HG02943 (cell line): ENCODE results near the gene CNIH2.
"Not testable (repeated sequence)": the region's sequence is repeated elsewhere in the genome, so short reads cannot be mapped to it uniquely, and the experiment has no call there.

Source experiments
- ATAC-seq: cut with Tn5 transposase; IDR thresholded peaks from one replicate; pipeline ENCODE4 v1.9.1; 2021; ENCODE audit warnings: mild to moderate bottlenecking, low read depth, moderate library complexity; ENCODE audit not compliant: unreplicated experiment

The CNIH2 gene

DNA sequence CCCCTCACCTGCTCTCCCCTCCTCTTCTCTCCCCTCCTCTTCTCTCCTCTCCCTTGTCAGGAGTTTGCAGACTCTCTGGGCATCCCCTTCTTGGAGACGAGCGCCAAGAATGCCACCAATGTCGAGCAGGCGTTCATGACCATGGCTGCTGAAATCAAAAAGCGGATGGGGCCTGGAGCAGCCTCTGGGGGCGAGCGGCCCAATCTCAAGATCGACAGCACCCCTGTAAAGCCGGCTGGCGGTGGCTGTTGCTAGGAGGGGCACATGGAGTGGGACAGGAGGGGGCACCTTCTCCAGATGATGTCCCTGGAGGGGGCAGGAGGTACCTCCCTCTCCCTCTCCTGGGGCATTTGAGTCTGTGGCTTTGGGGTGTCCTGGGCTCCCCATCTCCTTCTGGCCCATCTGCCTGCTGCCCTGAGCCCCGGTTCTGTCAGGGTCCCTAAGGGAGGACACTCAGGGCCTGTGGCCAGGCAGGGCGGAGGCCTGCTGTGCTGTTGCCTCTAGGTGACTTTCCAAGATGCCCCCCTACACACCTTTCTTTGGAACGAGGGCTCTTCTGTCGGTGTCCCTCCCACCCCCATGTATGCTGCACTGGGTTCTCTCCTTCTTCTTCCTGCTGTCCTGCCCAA lies 1.9 kb upstream of the CNIH2 start:
- ATAC-seq, result no peak

DNA sequence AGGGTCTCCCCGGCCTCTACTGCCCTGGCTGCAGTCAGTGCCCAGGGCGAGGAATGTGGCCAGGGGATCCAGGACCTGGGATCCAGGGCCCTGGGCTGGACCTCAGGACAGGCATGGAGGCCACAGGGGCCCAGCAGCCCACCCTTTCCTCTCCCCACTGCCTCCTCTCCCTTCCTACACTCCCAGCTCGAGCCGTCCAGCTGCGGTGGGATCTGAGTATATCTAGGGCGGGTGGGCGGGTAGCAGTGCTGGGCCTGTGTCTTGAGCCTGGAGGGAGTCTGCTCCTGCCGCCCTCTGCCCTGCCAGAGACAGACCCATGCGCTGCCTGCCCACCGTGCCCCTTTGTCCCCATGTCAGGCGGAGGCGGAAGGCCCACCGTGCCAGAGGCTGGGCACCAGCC lies 1.4 kb upstream of the CNIH2 start:
- ATAC-seq, result not testable (repeated sequence)

DNA sequence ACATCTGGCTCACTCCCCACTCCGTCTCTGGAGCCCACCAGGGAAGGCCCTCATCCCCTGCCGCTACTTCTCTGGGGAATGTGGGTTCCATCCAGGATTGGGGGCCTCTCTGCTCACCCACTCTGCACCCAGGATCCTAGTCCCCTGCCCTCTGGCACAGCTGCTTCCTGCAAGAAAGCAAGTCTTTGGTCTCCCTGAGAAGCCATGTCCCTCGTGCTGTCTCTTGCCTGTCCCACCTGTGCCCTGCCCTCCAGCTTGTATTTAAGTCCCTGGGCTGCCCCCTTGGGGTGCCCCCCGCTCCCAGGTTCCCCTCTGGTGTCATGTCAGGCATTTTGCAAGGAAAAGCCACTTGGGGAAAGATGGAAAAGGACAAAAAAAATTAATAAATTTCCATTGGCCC lies 911 bp upstream of the CNIH2 start:
- ATAC-seq, result not testable (repeated sequence)

DNA sequence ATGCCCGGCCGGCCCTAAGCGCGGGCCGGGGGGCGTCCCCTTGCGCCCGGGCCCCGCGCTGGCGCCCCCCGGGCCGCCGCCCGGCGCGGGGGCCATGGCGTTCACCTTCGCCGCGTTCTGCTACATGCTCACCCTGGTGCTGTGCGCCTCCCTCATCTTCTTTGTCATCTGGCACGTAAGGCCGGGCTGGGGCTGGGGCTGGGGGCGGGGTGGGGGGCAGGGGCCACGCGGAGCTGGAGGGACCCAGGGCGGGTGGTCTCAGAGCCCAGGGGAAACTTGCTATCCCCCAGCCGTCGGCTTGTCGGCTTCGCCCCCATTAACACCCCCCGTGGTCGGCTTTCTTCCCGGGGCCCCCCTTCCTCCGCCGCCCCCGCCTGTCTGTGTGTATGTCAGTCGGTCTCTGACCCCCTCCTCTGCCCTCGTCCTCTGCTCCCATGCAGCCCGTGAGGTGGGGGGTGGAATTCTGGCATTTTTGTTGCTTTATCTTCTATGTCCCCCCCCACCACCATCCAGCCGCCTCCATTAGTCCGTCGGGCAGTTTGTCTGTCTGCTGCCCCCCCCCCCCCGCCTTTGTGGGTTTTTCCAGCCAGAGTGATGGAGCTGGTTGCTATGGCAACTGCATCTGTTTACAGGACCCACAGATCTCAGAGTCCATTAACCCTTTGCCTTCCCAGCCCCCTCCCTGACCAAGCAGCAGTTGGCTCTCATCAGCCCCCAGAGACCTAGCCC lies 552 bp downstream of the CNIH2 start:
- no peak for ATAC-seq

DNA sequence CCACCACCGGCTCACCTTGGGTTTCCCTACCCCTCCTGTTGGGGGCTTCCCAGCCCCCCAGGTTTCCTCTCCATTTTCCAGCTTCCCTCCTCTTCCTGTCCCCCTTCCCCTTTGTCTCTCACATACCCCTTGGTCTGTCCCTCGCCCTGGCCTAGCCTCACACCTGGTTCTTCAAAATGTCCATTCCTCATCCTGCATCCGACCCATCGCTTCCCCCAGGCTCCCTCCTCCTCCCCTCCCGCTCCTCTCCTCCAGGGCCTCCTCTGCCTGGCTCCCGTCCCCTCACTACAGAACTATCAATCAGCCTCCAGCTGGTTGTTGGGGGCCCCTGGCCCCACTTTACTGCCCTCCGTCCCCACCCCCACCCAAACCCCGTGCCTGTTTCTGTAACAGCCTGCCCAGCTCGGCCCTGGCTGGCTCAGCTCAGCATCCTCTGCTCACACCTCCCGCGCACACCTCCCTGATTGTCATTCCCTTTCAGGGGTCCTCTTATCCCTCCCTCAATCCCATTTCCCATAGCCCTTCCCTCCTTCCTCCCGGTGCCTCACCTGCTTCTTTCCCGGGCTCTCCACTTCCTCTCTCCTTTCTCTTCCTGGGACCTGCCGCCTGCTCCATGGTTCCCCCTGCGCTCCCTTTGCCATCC lies 1.2 kb downstream of the CNIH2 start:
- ATAC-seq, result no peak

DNA sequence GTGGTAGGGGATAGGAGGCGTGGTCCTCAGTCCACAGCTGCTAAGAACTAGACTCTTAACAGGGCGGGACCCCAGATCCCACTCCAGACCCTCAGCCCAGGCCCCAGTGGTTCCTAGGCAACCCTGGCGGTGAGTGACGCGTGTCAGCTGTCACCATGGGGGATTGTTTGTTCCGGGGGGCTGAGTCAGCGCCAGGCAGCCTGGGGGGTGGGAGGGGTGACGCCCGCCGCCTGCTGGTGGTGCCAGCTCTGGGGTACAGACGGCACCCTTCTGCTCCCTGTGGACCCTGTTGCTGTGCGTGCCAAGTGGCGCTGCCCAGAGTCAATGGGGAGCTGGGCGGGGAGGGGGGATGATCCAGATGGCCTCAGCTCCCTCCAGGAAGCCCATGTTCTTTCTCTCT lies 2.5 kb downstream of the CNIH2 start:
- no peak for ATAC-seq

DNA sequence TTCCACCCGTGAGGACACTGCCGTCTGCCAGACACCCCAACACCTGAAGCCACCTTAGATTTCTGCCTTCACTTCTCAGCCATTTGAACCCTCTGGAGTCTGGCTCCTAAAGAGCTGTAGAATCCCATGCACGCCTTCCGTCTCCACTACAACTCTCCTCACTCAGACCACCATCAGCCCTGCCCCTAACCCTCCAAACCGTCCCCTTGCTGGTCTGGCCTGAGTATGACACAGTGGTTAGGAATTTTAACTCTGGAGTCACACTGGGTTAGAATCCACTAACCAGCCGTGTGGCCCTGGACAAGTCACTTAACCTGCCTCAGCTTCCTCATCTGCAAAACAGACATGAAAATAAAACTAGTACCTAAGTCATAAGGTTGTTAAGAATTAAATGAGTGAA lies 3.0 kb downstream of the CNIH2 start:
- no peak for ATAC-seq

DNA sequence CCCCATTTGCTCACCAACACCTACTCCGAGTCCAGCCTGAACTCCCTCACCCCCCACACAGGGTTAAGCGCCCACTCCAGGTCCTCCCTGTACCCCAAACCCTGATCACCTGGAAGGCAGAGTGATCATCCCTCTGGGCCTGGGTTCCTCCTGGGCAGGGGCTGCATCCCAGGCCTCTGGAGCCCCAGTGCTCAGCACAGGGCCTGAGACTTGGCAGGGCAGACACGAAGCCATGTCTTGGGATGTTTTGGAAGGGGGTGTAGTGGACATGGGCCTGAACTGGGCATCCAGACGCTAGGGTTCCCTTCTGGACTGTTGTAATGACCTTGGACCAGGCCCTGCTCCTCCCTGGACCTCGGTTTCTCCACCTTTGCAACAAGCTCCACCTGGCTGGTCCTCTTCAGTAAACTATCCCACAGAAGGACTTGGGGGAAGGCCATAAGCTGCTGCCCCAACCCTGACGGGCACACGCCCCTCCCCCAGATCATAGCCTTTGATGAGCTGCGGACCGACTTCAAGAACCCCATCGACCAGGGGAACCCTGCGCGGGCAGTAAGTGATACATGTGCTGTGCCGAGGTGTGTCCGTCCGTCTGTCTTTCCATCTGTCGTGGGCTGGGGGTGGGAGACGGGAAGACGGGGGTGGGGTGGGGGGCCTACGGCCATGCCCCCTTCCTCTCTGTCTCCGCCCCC lies 3.9 kb downstream of the CNIH2 start:
- no peak for ATAC-seq

DNA sequence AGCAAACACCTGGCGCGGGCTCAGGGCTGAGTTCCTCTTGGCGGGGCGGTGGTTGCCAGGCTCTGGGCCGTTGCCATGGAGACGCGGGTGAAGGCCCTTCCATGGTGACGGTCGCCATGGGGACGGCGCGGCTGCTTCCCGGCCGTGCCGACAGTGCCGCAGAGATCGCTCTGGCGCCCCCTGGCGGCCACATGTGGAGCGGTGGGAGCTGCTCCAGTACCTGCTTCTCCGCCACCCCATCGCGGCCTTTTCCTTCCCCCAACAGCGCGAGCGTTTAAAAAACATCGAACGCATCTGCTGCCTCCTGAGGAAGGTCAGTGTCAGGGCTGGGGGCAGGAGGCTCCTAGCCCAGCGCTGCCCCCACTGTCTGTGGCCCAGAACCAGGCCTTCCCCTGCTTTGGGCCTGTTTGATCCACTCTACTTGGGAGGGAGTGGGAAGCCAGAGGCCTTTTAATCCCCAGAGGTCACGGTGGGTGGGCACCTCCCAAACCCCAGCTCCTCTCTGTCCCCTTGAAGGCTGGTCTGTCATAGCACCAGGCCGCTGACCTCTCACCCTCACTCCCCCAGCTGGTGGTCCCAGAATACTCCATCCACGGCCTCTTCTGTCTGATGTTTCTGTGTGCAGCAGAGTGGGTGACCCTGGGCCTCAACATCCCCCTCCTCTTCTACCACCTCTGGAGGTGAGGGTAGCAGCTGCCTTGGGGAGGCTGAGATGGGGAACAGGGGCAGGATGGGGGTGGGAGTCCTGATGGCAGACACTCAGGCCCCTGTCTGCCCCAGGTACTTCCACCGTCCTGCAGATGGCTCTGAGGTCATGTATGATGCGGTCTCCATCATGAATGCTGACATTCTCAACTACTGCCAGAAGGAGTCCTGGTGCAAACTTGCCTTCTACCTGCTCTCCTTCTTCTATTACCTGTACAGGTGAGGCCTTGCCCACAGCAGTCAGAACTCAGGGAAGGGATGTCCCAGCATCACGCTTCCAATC lies 4.8 kb downstream of the CNIH2 start:
- peak; percentile 74 for ATAC-seq

DNA sequence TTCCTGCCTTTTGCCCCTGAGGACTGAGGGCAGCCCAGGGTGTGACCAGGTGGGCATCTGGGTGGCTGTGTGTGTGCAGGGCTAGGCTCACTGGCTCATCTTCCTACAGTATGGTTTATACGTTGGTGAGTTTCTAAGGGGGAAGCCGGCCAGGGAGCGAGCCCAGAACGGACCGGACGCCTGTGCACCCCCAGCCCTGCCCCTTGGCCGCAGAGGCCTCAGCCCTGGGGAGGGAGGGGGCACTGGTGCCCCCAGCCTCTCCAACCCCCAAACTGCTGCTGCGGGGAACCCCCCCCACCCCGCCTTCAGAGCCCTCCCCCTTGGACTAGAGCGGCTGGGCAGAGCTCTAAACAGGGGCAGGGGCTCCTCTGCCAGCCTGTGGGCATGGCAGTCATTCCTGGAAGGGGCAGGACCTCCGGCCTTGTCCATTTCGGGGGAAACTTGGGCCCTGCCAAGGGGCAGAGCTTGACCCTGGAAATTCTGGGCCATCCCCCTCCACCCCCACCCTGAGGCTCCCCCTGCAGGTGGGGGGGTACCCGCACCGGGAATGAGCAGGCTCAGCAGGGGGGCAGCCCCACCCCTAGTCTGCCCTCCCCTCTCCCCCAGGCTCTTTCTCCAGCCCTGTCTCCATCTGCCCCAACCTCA lies 5.6 kb downstream of the CNIH2 start:
- no peak for ATAC-seq

DNA sequence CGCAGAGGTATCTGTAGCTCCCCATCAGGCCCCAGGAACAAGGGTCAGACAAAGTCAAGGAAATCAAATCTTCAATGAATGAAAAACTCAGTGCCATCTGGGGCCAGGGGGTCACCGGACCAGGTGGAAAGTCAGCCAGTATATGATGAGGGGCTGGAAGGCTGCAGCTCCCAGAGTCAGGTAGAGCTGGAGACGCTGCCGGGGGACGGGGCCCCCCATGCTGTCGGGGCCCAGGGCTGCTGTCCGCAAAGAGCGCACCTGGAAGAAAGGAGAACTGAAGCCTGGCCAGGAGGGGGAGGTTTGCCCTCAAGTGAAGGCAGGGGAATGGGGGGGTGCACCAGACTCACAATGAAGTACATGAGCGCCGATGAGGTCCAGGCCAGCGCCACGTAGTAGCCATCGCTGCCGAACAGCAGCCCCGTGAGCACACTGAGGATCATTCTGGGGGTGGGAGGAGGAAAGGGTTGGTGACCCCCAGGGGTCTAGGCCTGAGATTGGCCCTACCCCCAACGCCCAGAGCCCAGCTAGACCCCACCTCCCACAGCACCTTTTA lies 6.6 kb downstream of the CNIH2 start:
- ATAC-seq, result no peak

DNA sequence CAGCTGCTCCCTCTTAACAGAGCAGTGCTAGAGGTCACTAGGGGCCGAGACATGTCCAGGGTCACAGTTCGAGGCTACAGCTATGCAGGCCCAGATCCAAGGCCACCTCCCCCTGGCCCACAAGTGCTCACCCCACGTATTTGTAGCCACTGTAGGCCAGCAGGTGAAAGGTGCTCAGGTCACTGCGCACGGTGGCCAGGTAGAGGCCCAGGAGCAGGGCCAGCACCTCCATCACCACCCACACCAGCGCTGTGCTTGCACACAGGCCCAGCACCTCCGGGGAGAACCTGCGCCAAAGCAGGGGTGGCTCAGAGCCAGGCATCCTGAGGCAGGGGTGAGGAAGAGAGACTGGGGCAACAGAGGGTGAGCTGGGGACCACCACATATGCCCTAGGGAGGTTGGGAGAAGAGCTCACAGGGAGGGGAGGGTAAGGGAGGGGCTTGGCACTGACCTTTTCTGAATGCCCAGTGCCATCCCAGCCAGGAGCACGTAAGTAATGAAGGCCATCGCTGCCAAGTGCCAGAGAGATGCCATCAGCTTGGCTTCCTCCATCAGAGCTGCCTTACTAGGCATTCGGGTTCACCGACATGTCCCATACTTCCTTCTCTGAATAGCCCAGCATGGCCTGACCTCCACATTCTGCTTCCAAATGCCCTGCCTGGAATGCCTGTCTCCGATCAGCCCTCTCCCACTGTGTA lies 7.4 kb downstream of the CNIH2 start:
- ATAC-seq, result no peak

DNA sequence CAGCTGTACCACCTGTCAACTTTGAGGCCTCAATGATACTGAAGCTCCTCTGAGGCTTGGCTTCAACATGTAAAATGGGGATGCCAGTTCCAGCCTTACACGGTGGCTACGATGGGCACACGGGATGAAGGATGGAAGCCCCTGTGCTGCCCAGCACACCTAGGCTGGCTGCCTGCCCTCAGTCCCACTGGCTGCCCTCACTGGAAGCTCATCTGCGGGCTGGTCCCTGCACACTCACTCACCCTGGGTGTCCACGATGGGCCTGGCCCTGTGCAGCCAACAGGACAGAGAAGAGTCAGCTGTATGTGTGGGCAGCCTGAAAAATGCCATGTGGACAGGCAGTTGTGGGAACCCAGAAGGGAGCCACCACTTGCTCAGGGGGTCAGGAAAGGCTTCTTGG lies 8.7 kb downstream of the CNIH2 start:
- ATAC-seq, result no peak

DNA sequence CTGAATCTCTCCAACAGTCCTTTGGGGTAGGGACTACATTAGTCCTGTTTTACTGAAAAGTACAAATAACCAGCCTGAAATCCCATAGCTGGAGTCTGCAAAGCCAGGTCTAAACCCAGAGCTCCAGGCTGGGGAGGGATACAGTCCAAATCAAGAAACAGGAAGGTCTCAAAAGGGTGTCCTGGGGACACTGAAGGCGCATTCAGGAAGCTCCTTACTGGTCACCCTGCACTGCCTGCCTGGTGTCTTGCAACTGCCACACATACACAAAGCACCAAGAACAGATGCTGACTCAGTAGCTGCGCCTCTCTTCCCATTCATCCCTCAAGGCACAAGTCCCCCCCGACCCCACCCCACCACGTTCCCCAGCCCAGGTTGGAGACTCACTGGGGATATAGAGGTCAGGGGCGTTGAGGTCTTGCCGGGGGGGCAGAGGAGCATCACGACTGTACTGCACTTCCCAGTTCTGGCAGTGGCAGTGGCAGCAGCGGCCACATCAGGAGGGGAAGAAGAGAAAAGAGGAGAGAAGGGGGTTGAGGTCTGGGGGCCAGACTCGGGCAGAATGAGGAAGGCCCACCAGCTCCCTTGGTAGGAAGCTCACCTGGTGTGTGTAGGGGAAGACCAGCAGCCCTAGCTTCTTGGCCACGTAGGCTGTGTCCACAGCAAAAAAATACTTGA lies 9.4 kb downstream of the CNIH2 start:
- no peak for ATAC-seq

DNA sequence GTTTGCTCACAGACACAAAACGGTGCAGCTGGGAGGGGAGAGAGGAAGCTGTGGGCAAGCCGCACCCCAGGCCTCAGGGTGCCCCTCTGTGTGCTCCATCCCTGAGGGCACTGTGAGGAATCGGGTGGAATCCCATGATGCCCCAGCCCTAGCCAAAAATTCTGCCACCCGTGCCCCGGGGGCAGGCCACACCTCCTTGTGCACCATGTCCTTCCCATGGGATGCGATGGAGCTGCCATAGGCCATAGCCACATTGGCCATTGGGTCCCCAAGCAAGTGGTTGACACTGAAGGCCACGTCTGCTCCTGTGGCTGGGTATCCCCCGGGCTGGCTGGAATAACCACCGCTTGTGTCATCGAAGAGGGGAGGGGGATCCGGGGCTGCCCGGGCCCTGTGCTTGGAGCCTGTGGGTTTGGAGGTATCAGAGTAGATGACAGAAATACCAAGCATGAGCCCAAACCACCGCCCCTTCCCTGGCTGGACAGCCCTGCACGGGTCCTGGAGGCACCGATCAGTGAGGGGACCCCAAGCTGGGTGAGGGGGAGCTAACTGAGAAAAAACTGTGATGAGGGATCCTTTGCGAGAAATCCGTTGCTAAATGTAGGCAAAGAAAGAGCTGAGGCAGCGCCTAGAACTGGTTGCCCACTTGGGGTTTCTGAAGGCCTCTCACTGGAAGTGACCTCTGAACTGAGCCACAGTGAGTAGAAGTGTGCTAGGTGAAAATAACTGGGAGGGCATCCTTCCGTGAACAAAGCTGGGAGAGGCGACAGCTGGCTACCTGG lies 10.1 kb downstream of the CNIH2 start:
- no peak for ATAC-seq

DNA sequence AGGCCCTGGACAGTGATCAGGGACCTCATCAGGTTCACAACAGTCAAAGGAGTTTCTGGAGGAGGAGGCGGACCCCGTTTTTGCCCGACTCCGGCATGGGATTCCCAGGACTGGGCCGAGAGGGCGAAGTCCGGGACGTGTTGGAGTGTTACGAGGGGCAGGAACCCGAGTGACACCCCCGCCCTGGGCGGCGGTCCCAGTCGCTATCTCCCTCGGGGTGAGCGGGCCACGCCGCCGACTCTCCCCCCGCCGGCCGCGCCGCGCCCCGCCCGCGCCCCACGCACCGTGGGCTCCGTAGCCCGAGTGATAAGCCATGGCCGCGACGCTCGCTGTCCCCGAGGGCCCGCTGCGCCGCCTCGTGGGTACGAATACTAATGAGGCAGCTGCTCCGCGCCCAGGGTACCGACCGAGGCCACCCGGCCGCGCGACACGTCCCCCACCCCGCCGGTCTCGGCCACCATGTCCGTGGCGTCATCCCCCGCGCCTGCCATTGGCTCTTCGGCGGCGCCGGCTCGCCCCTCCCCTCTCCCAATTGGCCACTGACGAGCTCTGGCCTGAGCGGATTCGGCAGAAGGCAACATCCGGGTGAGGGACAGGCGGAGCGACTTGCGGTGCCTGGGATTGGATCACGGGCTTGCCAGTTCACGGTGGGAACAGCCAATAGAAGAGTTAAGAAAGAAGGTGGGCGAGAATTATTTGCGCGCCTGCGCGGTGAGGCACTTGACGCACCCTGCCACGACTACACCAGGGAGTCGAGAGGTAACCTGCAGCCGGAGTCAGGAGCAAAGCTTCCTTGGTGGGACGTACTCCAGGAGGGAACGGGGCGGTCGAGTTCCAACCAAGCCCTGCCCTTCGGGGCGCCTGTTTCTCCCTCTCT lies 10.9 kb downstream of the CNIH2 start, which contains the start of gene YIF1A:
YIF1A (minus strand) TSS at position 473 of the 877 bp plus-strand sequence; CDS start at position 315, 158 bp downstream.
- ATAC-seq, result peak; percentile 83
